AG04449 (cell line): Measurements from ENCODE around the gene RAP1GAP.

Source experiments
- CTCF ChIA-PET: fragments of 350-600 bp; formaldehyde crosslinking; extraction: SDS; loops from one replicate; lab custom pipeline; 2021; ENCODE audit warnings: antibody characterized with exemption; lab: Yijun Ruan, JAX
- POLR2A ChIA-PET: fragments of 400-600, 350-600 bp; formaldehyde crosslinking; extraction: SDS; loops from one replicate; lab custom pipeline; 2020; ENCODE audit warnings: antibody characterized with exemption, inconsistent platforms; lab: Yijun Ruan, JAX
- DNase-seq: peaks from one replicate; pipeline ENCODE4 v3.0.0-alpha.2; 2010; ENCODE audit warnings: low read depth, low spot score
- H3K4me3 ChIP-seq: 2 replicates; pipeline ENCODE4 v1.5.1; 2011; ENCODE audit warnings: low read depth, mild to moderate bottlenecking, control low read depth, low read length
- TF ChIP-seq, protein P1 (sequence below): IDR thresholded peaks from one replicate; pipeline ENCODE4 v1.5.1; 2011; ENCODE audit warnings: mild to moderate bottlenecking, moderate library complexity, low read length, control low read depth, inconsistent platforms; ENCODE audit not compliant: insufficient read depth; ENCODE audit errors: missing control alignments

The RAP1GAP gene

DNA sequence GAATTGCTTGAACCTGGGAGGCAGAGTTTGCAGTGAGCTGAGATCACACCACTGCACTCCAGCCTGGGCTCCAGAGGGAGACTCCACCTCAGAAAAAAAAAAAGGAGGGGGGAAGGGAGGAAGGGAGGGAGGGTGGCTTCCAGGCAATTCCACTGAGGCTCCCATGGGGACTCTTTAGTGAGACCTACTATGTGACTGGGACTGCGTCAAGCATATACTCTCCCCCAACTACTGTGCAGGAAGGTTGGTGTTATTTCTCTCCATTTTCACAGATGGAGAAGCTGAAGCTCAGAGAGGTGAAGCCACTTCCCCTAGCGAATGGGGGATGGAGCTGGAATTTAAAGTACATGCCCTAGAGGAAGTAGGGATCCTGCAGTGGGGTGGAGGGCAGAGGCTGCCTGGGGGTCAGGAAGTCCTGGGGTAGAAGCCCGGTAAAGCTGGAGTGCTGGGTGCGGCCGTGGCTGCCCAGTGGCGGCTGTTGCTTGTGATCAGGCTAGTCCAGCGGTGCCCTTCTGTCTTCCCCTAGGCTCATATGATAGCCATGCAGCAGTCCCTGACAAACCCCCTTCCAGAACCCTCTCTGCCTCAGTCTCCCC lies 40.3 kb downstream of the RAP1GAP start:
- no peak for DNase-seq
- TF ChIP-seq, protein P1, sequence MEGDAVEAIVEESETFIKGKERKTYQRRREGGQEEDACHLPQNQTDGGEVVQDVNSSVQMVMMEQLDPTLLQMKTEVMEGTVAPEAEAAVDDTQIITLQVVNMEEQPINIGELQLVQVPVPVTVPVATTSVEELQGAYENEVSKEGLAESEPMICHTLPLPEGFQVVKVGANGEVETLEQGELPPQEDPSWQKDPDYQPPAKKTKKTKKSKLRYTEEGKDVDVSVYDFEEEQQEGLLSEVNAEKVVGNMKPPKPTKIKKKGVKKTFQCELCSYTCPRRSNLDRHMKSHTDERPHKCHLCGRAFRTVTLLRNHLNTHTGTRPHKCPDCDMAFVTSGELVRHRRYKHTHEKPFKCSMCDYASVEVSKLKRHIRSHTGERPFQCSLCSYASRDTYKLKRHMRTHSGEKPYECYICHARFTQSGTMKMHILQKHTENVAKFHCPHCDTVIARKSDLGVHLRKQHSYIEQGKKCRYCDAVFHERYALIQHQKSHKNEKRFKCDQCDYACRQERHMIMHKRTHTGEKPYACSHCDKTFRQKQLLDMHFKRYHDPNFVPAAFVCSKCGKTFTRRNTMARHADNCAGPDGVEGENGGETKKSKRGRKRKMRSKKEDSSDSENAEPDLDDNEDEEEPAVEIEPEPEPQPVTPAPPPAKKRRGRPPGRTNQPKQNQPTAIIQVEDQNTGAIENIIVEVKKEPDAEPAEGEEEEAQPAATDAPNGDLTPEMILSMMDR, result no peak
- H3K4me3 ChIP-seq, result no peak overlapping the region
- POLR2A ChIA-PET, result no interaction called here
- CTCF ChIA-PET, result no interaction called here

GRCh38 chr1:21626921-21627339 lies 42.2 kb downstream of the RAP1GAP start:
- CTCF ChIA-PET, result no interaction called here
- no peak for DNase-seq
- POLR2A ChIA-PET, result no interaction called here
- no peak overlapping the region for H3K4me3 ChIP-seq
- TF ChIP-seq, protein P1, result no peak

DNA sequence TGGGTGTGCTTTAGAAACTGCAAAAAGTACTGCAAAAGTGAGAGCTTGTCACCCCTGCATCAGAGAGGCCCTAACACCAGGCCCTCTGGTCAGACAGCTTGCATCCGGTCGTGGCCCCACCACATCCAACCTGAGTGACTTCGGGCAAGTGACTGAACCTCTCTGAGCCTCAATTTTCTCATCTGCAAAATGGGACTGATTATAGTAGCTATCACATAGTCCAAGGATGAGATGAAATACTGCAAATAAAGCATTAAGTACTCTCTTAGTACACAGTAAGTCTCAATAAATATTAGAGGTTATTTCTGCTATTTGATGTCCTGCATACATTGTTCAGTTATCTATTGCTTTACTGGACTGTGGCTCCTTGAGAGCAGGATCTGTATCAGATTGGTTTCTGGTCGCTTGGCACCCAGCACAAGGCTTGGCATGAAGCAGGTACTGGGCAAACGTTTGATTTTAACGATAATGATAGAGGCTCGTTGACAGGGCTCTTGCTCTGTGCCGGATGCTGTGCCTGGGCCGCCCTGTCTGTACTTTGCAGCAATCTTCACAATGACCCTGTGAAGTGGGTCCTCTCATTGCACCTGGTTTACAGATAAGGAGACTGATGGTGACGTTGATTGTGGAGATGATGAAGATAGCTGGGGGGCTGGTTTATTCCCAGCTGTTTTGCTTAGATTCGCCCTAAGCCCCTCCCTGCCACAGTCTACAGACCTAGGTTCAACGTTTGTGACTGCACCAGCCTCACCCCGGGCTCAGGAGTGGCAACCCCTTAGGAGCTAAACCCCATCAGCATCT lies 43.6 kb downstream of the RAP1GAP start:
- H3K4me3 ChIP-seq, result no peak overlapping the region
- ChIA-PET CTCF (interaction anchor here (1.8 kb wide), 1 partner anchor 34 kb away, joined by 8 read pairs; no protein-coding TSS in a partner anchor), POLR2A (no interaction called here)
- no peak for DNase-seq
- TF ChIP-seq, protein P1, result no peak

DNA sequence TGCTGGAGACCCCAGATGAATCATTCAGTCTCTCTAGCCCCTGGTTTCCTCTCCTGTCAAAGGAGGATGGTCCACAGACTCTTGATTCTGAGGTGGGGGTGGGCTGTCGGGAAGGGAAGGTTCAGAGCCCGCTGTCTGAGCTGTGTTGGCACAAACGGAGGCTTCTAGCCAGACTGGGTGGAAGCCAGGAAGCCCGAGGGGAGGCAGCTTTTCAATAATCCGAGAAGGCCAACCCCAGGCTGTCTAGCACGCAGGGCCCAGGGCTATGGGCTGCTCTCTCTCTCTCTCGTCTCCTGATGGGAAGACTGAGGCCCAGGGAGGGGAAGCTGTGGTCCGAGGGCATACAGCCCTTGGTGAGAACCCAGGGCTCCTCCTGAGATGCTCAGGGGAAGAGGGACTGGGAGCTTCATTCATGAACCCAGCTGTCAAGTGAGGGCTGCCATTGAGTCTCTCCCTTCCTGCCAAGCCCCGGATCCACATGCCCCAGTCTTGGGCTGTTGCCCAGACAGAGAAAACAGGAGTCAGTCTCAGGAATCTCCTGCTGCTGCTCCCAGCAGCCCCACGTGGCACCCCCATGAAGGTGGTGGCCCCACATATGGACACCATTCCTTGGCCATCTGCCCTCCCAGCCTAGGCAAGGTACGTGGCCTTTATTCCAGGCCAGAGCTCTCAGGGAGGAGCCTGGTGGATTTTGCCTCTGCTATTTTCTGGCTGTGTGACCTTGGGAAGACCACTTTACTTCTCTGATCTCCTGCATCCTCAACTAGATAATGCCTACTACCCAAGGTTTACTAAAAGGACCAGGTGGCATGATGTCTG lies 44.4 kb downstream of the RAP1GAP start:
- TF ChIP-seq, protein P1, result no peak
- CTCF ChIA-PET, result interaction anchor here (1.8 kb wide), 1 partner anchor 35 kb away, joined by 8 read pairs; no protein-coding TSS in a partner anchor
- POLR2A ChIA-PET, result no interaction called here
- no peak for DNase-seq
- H3K4me3 ChIP-seq, result no peak overlapping the region

- TF ChIP-seq, protein P1, result no peak
- H3K4me3 ChIP-seq, result no peak overlapping the region
- no peak for DNase-seq
- ChIA-PET CTCF (interaction anchor here (1.6 to 1.8 kb wide), 2 partner anchors 28 to 36 kb away, joined by 5 to 8 read pairs; no protein-coding TSS in a partner anchor), POLR2A (no interaction called here)
Measured at GRCh38 chr1:21623410-21623961, 45.7 kb downstream of the RAP1GAP start.
